ENCODE data around the gene RPSA.
"Not testable (repeated sequence)": the region's sequence is repeated elsewhere in the genome, so short reads cannot be mapped to it uniquely, and the experiment has no call there.

RPSA gene

DNA sequence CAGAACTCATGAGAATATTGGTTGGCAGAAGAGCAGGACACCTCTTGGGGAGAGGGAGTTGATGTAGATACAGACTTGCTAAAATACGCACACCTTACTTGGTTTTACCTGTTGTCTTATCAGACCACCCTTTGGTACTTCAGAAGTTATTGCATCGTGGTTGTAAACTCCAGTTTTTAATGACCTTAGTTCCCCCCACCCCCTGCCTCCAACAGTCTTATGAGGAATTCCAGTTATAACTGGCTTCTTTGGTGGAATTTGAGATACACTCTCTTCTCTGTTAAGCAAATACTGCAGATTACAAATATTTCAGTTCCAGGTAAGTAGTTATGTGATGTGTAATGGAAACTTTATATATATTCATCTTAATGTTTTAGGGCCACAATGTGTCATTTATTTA is 18.4 kb upstream of the RPSA start:
- DNase-seq (ENCODE audit: insufficient read length, low spot score) (no peak), FAIRE-seq (no peak)

GRCh38 chr3:39388741-39389248 is 17.7 kb upstream of the RPSA start:
- FAIRE-seq: no peak

DNA sequence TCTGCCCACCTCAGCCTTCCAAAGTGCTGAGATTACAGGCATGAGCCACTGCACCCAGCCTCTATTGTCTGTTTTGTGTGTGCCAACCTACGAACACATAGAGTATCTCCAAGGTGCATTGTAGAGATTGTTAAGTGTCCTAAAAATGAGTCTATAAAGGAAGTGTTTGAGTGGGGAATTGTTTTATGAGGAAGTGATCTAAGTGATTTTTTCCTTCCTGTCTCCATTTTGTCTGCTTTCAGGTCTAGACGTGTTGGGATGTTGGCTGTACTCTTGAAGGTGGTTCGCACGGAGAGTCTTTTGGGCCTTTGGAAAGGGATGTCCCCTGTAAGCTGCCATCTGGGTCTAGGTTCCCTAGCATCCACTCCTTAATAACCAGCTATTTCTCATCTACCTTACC is 16.3 kb upstream of the RPSA start:
- DNase-seq (ENCODE audit: insufficient read length, low spot score): no peak
- FAIRE-seq: no peak

More at GRCh38 chr3:39388741-39389248, 17.7 kb upstream of the RPSA start:
- no peak for DNase-seq (ENCODE audit: insufficient read length, low spot score)

DNA sequence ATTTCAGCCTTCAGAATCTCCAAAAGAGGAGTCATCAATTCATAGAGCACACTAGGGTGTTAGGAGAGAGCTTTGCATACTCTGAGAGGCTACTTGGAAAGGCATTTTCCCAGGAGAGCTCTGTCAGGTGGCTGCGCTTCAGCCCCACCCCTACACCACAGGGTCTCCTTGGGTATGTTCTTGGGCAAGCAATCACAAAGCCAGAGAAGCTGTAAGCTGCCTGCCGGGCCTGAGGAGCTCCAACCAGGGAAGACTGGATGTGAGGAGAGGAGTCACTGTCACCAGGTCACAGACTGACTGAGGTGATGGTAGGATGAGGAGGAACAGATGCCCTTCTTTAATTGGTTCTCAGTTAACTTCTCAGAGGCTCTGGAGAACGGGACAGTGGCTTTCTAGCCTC is 9.8 kb upstream of the RPSA start:
- FAIRE-seq (no peak), DNase-seq (ENCODE audit: insufficient read length, low spot score) (no peak)

DNA sequence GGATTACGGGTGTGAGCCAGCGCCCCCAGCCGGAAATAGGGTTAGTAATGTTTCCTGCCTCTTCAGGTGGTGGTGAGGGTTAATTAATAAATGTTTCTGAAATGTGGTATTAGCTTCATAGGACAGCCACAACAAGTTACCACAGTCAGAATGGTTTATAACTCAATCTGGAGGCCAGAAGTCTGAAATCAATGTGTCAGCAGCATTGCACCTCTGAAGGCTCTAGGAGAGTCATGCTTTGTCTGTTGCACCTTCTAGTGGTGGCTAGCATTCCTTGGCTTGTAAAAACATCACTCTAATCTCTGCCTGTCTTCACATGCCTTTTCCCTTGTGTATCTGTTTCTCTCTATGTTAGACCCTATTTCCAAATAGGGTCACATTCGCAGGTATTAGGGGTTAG is 7.8 kb upstream of the RPSA start:
- DNase-seq (ENCODE audit: insufficient read length, low spot score) (no peak), FAIRE-seq (no peak)

DNA sequence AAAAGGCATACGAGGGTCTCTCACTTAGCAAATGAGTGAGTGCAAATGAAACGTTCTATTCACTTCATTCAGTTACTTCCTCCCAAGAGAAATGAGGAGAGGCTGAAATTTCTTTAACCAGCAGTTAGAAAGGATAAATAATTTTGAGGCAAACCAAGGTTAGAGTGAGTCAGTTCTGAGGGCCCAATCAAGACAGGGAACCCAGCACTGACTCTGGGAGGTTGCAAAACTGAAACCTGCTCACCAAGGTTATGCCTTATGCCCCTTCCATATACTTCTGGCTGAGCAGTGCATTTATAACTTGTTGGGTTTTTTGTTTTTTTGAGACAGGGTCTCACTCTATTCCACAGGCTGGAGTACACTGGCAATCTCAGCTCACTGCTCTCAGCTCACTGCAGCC is 4.5 kb upstream of the RPSA start:
- DNase-seq (ENCODE audit: insufficient read length, low spot score) (no peak), FAIRE-seq (no peak)

DNA sequence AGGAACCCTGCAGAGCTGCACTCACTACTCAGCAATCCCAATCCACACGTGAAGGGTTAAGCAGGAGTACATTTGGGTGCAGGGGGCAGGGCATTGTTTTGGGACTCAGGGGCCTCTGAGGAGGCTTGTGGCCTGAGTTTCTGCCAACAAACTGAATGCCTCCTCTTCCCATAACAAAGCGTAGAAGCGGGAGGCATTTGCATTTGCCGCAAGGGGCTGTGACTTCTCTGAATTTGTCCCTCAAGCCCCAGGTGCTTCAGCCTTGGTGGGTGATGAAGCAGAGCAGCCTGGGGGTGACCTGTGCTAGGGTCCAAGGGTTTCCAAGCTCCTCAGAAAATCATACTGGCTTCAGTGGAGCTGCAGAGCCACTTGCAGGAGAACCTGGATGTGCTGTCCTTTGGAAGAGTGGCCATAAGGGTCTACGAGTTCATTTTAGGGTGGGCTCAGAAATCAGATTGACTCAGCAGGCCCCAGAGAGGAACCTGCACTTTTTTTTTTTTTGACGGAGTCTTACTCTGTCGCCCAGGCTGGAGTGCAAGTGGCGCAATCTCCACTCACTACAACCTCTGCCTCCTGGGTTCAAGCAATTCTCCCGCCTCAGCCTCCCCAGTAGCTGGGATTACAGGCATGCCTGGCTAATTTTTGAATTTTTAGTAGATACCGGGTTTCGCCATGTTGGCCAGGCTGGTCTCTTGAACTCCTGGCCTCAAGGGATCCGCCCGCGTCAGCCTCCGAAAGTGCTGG is 1.4 kb upstream of the RPSA start:
- FAIRE-seq (no peak), DNase-seq (ENCODE audit: insufficient read length, low spot score) (no peak)

DNA sequence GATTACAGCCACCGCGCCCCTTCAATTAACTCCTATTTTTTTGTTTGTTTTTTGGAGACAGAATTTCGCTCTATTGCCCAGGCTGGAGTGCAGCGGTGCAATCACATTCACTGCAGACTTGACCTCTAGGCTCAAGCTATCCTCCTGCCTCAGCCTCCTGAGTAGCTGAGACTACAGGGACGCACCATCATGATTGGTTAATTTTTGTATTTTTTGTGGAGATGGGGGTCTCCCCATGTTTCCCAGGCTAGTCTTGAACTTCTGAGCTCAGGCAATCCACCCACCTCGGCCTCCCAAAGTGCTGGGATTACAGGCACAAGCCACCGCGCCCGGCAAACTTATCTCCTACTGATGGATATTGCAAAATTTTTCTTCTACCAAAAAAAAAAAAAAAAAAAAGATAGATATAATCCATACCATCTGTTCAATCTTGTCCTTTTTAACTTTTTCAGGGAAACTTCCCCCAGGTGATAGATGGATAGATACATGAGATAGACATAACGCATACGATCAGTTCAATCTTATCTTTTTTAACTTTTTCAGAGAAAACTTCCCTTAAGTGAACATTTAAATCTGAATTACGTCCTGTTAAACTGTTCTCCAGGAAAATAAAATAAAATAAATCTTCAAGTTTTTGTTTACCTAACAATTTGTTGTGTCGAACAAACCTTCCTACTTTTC is 693 bp upstream of the RPSA start:
- DNase-seq (ENCODE audit: insufficient read length, low spot score): no peak

DNA sequence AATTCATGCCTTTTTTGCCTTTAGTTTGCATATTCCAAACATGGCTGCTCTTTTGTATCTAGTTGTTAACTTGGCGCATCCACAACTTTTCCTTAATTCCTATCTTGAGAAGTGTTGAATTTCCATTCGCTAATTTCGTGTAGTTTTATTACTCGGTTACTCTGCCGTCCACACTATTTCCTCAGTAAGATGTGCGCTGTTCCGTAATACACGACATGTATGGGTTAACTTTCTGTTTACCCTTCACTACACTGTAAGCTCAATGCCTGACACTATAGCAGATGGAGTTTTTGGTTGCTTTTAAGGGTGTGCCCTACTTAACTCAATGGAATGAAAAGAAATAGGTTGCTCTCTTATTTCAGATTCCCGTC is 724 bp downstream of the RPSA start:
- FAIRE-seq: no peak
- no peak for DNase-seq (ENCODE audit: insufficient read length, low spot score)

More for the DNA sequence above, 693 bp upstream of the RPSA start:
- no peak for FAIRE-seq

GRCh38 chr3:39407773-39408492 is 1.4 kb downstream of the RPSA start:
- no peak for DNase-seq (ENCODE audit: insufficient read length, low spot score)
- FAIRE-seq: no peak

DNA sequence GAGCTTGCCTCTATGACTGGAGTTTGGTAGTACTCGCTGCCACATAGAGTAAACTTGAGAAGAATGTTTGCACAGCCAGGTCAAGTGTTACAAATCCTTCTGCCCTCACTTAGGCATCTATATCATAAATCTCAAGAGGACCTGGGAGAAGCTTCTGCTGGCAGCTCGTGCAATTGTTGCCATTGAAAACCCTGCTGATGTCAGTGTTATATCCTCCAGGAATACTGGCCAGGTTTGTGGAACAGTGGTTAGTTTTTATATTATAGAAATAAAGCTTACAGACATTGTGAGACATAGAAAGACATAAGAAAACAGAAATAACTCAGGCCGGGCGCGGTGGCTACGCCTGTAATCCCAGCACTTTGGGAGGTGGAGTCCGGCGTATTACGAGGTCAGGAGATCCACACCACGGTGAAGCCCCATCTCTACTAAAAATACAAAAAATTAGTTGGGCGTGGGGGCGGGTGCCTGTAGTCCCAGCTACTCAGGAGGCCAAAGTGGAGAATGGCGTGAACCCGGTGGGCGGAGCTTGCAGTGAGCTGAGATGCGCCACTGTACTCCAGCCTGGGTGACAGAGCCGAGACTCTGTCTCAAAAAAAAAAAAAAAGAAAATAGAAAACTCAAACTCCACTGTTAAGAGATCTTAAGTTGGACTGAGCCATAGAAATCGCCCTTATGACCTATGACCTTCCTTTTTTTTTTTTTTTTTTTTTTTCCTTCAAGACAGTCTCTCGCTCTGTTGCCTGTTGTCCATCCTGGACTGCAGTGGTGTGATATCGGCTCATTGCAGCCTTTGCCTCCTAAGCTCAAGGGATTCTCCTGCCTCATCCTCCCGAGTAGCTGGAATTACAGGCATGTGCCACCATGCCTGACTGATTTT is 2.2 kb downstream of the RPSA start:
- no peak for FAIRE-seq
- no peak for DNase-seq (ENCODE audit: insufficient read length, low spot score)

DNA sequence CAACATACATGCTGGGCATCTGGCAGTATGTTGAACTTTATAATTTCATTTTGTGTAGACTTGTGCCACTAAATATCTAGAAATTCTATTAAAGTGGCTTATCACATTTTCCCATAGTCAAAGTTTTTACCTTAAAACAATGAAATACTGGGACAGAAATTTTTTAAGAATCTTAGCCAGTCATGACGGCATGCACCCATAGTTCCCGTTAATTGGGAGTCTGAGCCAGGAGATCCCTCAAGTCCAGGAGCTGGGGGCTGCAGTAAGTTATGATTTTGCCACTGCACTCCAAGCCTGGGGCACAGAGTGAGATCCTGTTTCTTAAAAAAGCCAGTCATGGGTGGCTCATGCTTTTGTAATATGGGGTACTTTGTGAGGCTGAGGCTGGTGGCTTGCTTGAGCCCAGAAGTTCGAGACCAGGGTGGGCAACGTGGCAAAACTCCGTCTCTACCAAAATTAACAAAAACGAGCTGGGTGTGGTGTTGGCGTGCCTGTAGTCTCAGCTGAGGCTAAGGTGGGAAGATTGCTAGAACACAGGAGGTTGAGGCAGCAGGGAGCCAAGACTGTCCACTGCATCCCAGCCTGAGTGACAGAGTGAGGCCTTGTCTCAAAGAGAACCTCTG is 3.1 kb downstream of the RPSA start:
- no peak for FAIRE-seq
- no peak for DNase-seq (ENCODE audit: insufficient read length, low spot score)

GRCh38 chr3:39410893-39411292 is 4.4 kb downstream of the RPSA start:
- no peak for DNase-seq (ENCODE audit: insufficient read length, low spot score)
- FAIRE-seq: no peak

GRCh38 chr3:39412668-39413260 is 6.2 kb downstream of the RPSA start:
- DNase-seq (ENCODE audit: insufficient read length, low spot score) (no peak), FAIRE-seq (no peak)

GRCh38 chr3:39413691-39414420 is 7.3 kb downstream of the RPSA start:
- no peak for DNase-seq (ENCODE audit: insufficient read length, low spot score)
- FAIRE-seq: no peak

DNA sequence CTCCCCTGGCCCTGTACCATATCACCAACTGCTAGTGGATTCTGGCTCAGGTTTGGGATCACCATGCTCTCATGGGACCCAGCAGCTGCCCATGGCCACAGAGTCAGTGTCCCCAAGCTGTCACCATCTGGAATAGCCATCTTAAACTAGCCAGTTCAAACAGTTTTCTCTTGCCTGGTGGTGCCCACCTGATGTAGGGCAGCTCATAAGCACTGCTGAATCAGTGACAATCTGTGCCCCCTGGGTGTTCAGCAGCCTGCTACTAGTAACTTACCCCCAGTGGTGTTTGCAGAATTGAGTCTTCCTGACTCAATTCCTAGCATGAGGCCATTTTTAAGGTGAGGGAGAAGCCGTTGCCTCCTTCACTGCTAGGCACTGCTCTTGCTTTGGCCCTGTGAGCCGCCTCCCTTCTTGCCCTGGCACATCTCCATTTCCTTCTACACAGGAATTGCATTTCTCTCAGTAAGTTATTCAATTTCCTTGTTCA is 7.9 kb downstream of the RPSA start:
- no peak for FAIRE-seq
- DNase-seq (ENCODE audit: insufficient read length, low spot score): no peak

DNA sequence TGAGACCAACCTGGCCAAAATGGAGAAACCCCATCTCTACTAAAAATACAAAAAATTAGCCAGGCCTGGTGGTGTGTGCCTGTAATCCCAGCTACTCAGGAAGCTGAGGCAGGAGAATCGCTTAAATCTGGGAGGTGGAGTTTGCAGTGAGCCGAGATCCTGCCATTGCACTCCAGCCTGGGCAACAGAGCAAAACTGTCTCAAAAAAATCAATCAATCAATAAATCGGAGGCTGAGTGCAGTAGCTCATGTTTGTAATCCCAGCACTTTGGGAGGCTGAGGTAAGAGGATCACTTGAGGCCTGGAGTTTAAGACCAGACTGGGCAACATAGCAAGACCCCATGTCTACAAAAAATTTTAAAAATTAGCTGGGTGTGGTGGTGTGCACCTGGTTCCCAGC is 8.8 kb downstream of the RPSA start:
- not testable (repeated sequence) for DNase-seq (ENCODE audit: insufficient read length, low spot score); FAIRE-seq

- no peak for FAIRE-seq
These were observed 9.5 kb downstream of the RPSA start for GRCh38 chr3:39415983-39416382.

GRCh38 chr3:39416998-39417397 is 10.5 kb downstream of the RPSA start:
- DNase-seq (ENCODE audit: insufficient read length, low spot score); FAIRE-seq: not testable (repeated sequence)

More at GRCh38 chr3:39415983-39416382, 9.5 kb downstream of the RPSA start:
- DNase-seq (ENCODE audit: insufficient read length, low spot score): no peak
